SH-SY5Y (cell line): ENCODE measurements around the gene GATA6.

Experiments
- GATA2 ChIP-seq: IDR thresholded peaks from 2 replicates; pipeline ENCODE4 v1.6.1; 2011; ENCODE audit warnings: mild to moderate bottlenecking, low read depth, low read length
- GATA3 ChIP-seq: IDR thresholded peaks from 2 replicates; pipeline ENCODE4 v1.6.1; 2011; ENCODE audit warnings: low read depth, mild to moderate bottlenecking, low read length, moderate library complexity

GATA6 gene

GRCh38 chr18:22199005-22199404 lies 29.6 kb downstream of the GATA6 start:
- TF ChIP-seq GATA2: no peak
- TF ChIP-seq GATA3: no peak

GRCh38 chr18:22200611-22201225 lies 31.3 kb downstream of the GATA6 start:
- TF ChIP-seq GATA3 (no peak), GATA2 (no peak)

GRCh38 chr18:22203035-22203434 lies 33.6 kb downstream of the GATA6 start:
- TF ChIP-seq GATA3 (no peak), GATA2 (no peak)

GRCh38 chr18:22203536-22204213 lies 34.3 kb downstream of the GATA6 start:
- TF ChIP-seq GATA2 (no peak), GATA3 (no peak)

- no peak for TF ChIP-seq GATA3
- no peak for TF ChIP-seq GATA2
These were observed 34.8 kb downstream of the GATA6 start for GRCh38 chr18:22204214-22204536.

- no peak for TF ChIP-seq GATA2
- no peak for TF ChIP-seq GATA3
These were observed 35.6 kb downstream of the GATA6 start for GRCh38 chr18:22204996-22205395.

- TF ChIP-seq GATA3 (no peak), GATA2 (no peak)
These were observed 37.8 kb downstream of the GATA6 start for GRCh38 chr18:22207021-22207758.

- TF ChIP-seq GATA3 (no peak), GATA2 (no peak)
These were observed 40.9 kb downstream of the GATA6 start for GRCh38 chr18:22210311-22210754.

- TF ChIP-seq GATA3 (no peak), GATA2 (no peak)
These were observed 42.3 kb downstream of the GATA6 start for GRCh38 chr18:22211657-22212056.

GRCh38 chr18:22213333-22213973 lies 44.1 kb downstream of the GATA6 start:
- TF ChIP-seq GATA2: no peak
- TF ChIP-seq GATA3: no peak

GRCh38 chr18:22214731-22215528 lies 45.5 kb downstream of the GATA6 start:
- TF ChIP-seq GATA3 (no peak), GATA2 (no peak)

GRCh38 chr18:22218835-22219234 lies 49.4 kb downstream of the GATA6 start:
- TF ChIP-seq GATA3 (no peak), GATA2 (no peak)

GRCh38 chr18:22219568-22220355 lies 50.4 kb downstream of the GATA6 start:
- TF ChIP-seq GATA2 (no peak), GATA3 (no peak)
